Measurements from ENCODE around the gene GP5. TPM values are rescaled to one million over a fixed set of nuclear protein-coding genes. Genes with fewer than 3 reads are reported as not detected.

GP5 gene
- total RNA-seq, 1 experiment from 2014 or later: not detected

DNA sequence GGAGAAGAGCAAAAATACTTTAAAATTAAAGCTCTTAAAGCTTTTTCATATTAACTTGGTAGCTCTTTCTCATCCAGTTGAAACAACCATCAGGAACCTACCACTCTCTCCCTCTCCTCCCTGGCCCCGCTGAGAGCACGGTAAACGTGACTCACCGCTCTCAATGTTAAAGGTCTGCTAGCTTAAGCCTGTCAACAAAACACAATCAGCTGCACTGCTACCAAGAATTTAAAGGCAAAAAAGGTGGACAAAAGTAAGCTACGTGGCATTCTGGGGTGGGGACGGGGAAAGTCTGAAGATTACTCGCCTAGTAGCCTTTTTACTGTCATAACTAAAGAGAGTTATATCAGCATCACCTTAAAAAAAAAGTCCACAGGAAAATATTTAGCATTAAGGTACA lies 8.4 kb upstream of the GP5 start:
- no peak overlapping the region for H2BK20ac ChIP-seq (ENCODE audit: low read depth, low read length, poor library complexity, severe bottlenecking)
- no peak overlapping the region for H2AFZ ChIP-seq (ENCODE audit: low read length)
- no peak overlapping the region for H2AK5ac ChIP-seq (ENCODE audit: insufficient read length, low read length)
- H3K36me3 Mint-ChIP-seq (ENCODE audit: insufficient read depth in 1 of 3, low read depth in 3 of 3): peaks cover 4 to 23% (median 5%) of the 10 kb centered on the region in 3 experiments; a peak in 4 of 7 replicates
- no peaks in the 10 kb centered on the region for H3K9me3 ChIP-seq (ENCODE audit: control insufficient read depth, low read depth, low read length)
- H4K8ac ChIP-seq (replicated peaks; ENCODE audit: insufficient read length, low read depth, low read length): no peak overlapping the region
- no peak overlapping the region for H3K14ac ChIP-seq (ENCODE audit: insufficient read depth, low read length)
- H3K4me1 Mint-ChIP-seq: no peaks in the 10 kb centered on the region
- H3K27me3 Mint-ChIP-seq (ENCODE audit: low read depth): no peaks in the 10 kb centered on the region
- no peak overlapping the region for H4K5ac ChIP-seq (ENCODE audit: insufficient read length, low read depth, low read length)
- no peak overlapping the region for H3K27ac ChIP-seq (ENCODE audit: insufficient read length, low read depth, low read length)
- H3K9ac ChIP-seq (ENCODE audit: extremely low read depth, insufficient read length, low read length): no peak overlapping the region
- H3K23me2 ChIP-seq (ENCODE audit: insufficient read length, low read depth, low read length, poor library complexity, severe bottlenecking): no peaks in the 10 kb centered on the region
- no peak for DNase-seq
- no peak overlapping the region for H2BK12ac ChIP-seq (ENCODE audit: insufficient read length, low read depth, low read length)
- no peaks in the 10 kb centered on the region for H3K79me1 ChIP-seq (ENCODE audit: insufficient read depth, low read depth, low read length, poor library complexity, severe bottlenecking)
- TF ChIP-seq, protein P1, sequence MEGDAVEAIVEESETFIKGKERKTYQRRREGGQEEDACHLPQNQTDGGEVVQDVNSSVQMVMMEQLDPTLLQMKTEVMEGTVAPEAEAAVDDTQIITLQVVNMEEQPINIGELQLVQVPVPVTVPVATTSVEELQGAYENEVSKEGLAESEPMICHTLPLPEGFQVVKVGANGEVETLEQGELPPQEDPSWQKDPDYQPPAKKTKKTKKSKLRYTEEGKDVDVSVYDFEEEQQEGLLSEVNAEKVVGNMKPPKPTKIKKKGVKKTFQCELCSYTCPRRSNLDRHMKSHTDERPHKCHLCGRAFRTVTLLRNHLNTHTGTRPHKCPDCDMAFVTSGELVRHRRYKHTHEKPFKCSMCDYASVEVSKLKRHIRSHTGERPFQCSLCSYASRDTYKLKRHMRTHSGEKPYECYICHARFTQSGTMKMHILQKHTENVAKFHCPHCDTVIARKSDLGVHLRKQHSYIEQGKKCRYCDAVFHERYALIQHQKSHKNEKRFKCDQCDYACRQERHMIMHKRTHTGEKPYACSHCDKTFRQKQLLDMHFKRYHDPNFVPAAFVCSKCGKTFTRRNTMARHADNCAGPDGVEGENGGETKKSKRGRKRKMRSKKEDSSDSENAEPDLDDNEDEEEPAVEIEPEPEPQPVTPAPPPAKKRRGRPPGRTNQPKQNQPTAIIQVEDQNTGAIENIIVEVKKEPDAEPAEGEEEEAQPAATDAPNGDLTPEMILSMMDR (conservative IDR thresholded peaks at IDR 0.05): no peak
- no peak overlapping the region for H2BK5ac ChIP-seq (ENCODE audit: insufficient read length, low read length)
- peak overlapping the region in 1 of 3 experiments; percentile 52; a peak in 1 of 7 replicates for H3K27ac Mint-ChIP-seq
- H3K9me3 Mint-ChIP-seq: no peaks in the 10 kb centered on the region
- no peak overlapping the region for H3K18ac ChIP-seq (ENCODE audit: insufficient read length, low read depth, low read length)
- no peaks in the 10 kb centered on the region for H3K27me3 ChIP-seq (ENCODE audit: insufficient read depth, low read length)
- H3T11ph ChIP-seq (ENCODE audit: low read length): no peak overlapping the region
- no peak overlapping the region for H4K91ac ChIP-seq (ENCODE audit: insufficient read length, low read depth, low read length)
- H4K20me1 ChIP-seq (ENCODE audit: control insufficient read depth, insufficient read depth, insufficient read length): no peaks in the 10 kb centered on the region
- H3K79me2 ChIP-seq (ENCODE audit: insufficient read depth, low read length): no peaks in the 10 kb centered on the region
- no peak overlapping the region for H3K23ac ChIP-seq (ENCODE audit: insufficient read length, low read depth, low read length)
- no peak overlapping the region for H3K4ac ChIP-seq (ENCODE audit: low read depth, low read length)
- no peak overlapping the region for H3K56ac ChIP-seq (ENCODE audit: insufficient read length, low read depth, low read length)
- no peak overlapping the region for H3K4me3 Mint-ChIP-seq
- no peak overlapping the region for H2BK15ac ChIP-seq (ENCODE audit: low read depth, low read length)
- no CpG with 5 or more reads among the region's 7 CpGs for WGBS (ENCODE audit: extremely low coverage, insufficient read length, low lambda C conversion rate)
- no peak overlapping the region for H2BK120ac ChIP-seq (ENCODE audit: low read depth, low read length, poor library complexity, severe bottlenecking)
- H3K4me1 ChIP-seq (ENCODE audit: insufficient read depth, low read length): no peaks in the 10 kb centered on the region
- no peak overlapping the region for H3K4me2 ChIP-seq (ENCODE audit: insufficient read depth, insufficient read length, low read length)

Measured in H9 (cell line).